ENCODE measurements around the gene PRSS23.

PRSS23 gene

DNA sequence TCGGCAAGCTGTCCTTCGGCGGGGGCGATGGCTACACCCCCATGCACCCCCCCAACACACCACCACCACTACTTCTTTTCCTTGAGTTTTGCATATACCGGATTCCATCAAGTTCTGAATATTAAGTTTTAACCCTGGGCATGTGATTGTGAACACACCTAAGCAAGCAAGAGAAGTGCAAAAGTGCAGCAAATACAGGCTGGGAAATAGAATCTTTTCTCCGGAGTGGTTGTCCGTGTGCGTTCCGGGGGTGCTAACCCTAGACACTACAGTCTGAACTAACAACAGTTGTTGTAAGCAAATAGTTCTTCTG lies 574 bp downstream of the PRSS23 start:
- no peaks in the 10 kb centered on the region for H3K27me3 ChIP-seq (ENCODE audit: insufficient read depth, poor library complexity, severe bottlenecking)
- H3K4me1 ChIP-seq (ENCODE audit: insufficient read depth, poor library complexity, severe bottlenecking), result peaks cover 47% of the 10 kb centered on the region
- no peaks in the 10 kb centered on the region for H3K9me3 ChIP-seq (ENCODE audit: severe bottlenecking)
- peak overlapping the region; percentile 75 for H3K4me3 ChIP-seq (ENCODE audit: severe bottlenecking)
- H3K36me3 ChIP-seq (ENCODE audit: low read depth), result peaks cover 19% of the 10 kb centered on the region
- DNase-seq (ENCODE audit: low spot score) (no peak), ATAC-seq (ENCODE audit: low read depth) (no peak)
- peak overlapping the region; percentile 93 for H3K27ac ChIP-seq (ENCODE audit: poor library complexity, severe bottlenecking)
- no peak for TF ChIP-seq CTCF (IDR thresholded peaks at IDR 0.05; ENCODE audit: poor library complexity, severe bottlenecking)

- Histone ChIP-seq H3K4me3 (ENCODE audit: severe bottlenecking) (peak overlapping the region; percentile 75), H3K27me3 (ENCODE audit: insufficient read depth, poor library complexity, severe bottlenecking) (no peaks in the 10 kb centered on the region), H3K9me3 (ENCODE audit: severe bottlenecking) (no peaks in the 10 kb centered on the region), H3K36me3 (ENCODE audit: low read depth) (peaks cover 23% of the 10 kb centered on the region), H3K27ac (ENCODE audit: poor library complexity, severe bottlenecking) (peak overlapping the region; percentile 93), H3K4me1 (ENCODE audit: insufficient read depth, poor library complexity, severe bottlenecking) (peaks cover 45% of the 10 kb centered on the region)
- DNase-seq (ENCODE audit: low spot score) (no peak), ATAC-seq (ENCODE audit: low read depth) (no peak)
- no peak for TF ChIP-seq CTCF (IDR thresholded peaks at IDR 0.05; ENCODE audit: poor library complexity, severe bottlenecking)
These were observed 1.0 kb downstream of the PRSS23 start for GRCh38 chr11:86801364-86801763.

DNA sequence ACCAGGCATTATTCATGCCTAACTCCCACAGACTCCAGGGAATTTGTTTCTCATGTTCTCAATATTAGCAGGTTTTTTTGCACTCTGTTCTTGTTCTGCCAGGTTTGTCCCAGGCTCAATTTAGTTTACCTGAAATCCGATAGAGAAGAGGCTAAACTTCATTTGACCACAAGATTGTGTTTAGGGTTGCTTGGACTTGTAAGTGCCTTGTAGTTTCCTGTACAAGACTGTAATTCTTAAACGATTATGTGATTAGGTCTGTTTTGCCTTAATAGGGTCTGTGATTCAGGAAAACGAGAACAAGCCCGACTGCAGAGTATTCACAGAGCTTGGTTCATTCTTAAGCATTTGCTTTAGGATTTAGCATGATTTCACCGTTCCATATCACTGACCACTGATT lies 1.8 kb downstream of the PRSS23 start:
- peaks cover 30% of the 10 kb centered on the region for H3K36me3 ChIP-seq (ENCODE audit: low read depth)
- DNase-seq (ENCODE audit: low spot score) (no peak), ATAC-seq (ENCODE audit: low read depth) (no peak)
- no peaks in the 10 kb centered on the region for H3K9me3 ChIP-seq (ENCODE audit: severe bottlenecking)
- peak overlapping the region; percentile 75 for H3K4me3 ChIP-seq (ENCODE audit: severe bottlenecking)
- H3K27me3 ChIP-seq (ENCODE audit: insufficient read depth, poor library complexity, severe bottlenecking), result no peaks in the 10 kb centered on the region
- no peak for TF ChIP-seq CTCF (IDR thresholded peaks at IDR 0.05; ENCODE audit: poor library complexity, severe bottlenecking)
- peak overlapping the region; percentile 93 for H3K27ac ChIP-seq (ENCODE audit: poor library complexity, severe bottlenecking)
- peaks cover 45% of the 10 kb centered on the region for H3K4me1 ChIP-seq (ENCODE audit: insufficient read depth, poor library complexity, severe bottlenecking)

DNA sequence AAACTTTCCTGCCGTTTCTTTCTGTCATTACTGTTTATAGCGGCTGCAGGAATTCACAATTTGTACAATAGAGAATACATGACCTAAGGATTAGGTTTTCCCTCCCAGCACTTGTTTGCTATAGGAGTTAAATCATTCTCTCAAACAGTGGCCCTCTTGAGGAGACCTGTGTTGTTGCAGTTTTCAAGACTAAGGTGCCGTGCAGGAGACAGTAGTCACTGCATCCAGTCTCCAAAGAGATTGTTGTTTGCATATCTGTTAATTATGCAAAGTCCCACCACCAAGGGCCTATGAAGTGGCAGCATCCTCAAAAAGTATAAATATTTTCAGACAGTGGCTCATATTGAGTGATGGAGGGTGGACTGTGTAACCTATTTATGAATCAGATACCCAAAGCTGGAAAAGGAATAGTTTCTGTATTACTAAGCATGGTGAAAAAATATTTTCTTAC lies 2.3 kb downstream of the PRSS23 start:
- ATAC-seq (ENCODE audit: low read depth) (peak; percentile 61), DNase-seq (ENCODE audit: low spot score) (no peak)
- TF ChIP-seq CTCF (IDR thresholded peaks at IDR 0.05; ENCODE audit: poor library complexity, severe bottlenecking), result peak; percentile 68
- Histone ChIP-seq H3K36me3 (ENCODE audit: low read depth) (peaks cover 31% of the 10 kb centered on the region), H3K4me3 (ENCODE audit: severe bottlenecking) (peak overlapping the region; percentile 75), H3K27ac (ENCODE audit: poor library complexity, severe bottlenecking) (peak overlapping the region; percentile 93), H3K27me3 (ENCODE audit: insufficient read depth, poor library complexity, severe bottlenecking) (no peaks in the 10 kb centered on the region), H3K4me1 (ENCODE audit: insufficient read depth, poor library complexity, severe bottlenecking) (peaks cover 45% of the 10 kb centered on the region), H3K9me3 (ENCODE audit: severe bottlenecking) (no peaks in the 10 kb centered on the region)

DNA sequence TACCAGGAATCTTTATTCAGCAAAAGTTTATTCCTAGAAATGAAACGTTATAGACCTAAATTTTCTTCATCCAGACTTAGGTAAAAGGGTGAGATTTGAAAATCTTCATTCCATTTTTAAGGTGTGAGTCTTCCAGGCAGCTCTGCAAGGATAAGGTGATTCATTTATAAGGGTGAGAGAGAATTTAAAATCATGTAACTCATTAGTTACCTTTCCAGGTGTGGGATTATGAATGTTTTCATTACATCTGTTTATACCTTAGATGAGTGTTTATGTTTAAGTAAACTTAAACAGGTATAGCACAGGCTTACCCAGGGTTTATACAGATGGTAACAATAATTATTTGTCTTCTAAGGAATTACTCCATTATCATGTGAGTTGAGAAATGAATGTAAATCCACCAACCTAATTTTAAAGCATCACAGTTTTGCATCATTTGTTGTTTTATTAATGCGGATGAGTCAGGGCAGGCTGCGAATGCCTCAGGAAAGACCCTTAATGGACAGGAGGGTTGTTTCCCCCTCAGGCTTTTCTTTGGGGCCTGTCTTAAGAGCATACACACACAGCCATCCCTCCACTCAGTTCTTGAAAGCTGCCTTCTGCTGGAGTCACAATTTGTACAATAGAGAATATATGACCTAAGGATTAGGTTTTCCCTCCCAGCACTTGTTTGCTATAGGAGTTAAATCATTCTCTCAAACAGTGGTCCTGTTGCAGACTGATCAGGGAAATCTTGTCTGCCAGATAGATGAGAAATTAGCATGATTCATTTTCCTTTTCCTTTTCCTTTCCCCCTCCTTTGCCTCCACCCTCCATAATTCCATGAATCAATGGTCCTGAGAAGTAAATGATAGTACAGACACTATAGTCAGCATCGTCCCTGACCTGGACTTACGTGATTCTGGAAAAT lies 3.0 kb downstream of the PRSS23 start:
- Histone ChIP-seq H3K27me3 (ENCODE audit: insufficient read depth, poor library complexity, severe bottlenecking) (no peaks in the 10 kb centered on the region), H3K27ac (ENCODE audit: poor library complexity, severe bottlenecking) (peak overlapping the region; percentile 93), H3K4me3 (ENCODE audit: severe bottlenecking) (no peak overlapping the region), H3K4me1 (ENCODE audit: insufficient read depth, poor library complexity, severe bottlenecking) (peaks cover 45% of the 10 kb centered on the region), H3K9me3 (ENCODE audit: severe bottlenecking) (no peaks in the 10 kb centered on the region), H3K36me3 (ENCODE audit: low read depth) (peaks cover 39% of the 10 kb centered on the region)
- no peak for TF ChIP-seq CTCF (IDR thresholded peaks at IDR 0.05; ENCODE audit: poor library complexity, severe bottlenecking)
- DNase-seq (ENCODE audit: low spot score) (no peak), ATAC-seq (ENCODE audit: low read depth) (no peak)

All from RWPE2 (cell line).